Fibroblast of mammary gland (primary cell): ENCODE measurements around the gene PPP1R12C.

Experiments
- DNase-seq: peaks from one replicate; pipeline ENCODE4 v3.0.0-alpha.2; 2010; ENCODE audit warnings: low read depth
- H3K4me3 ChIP-seq: 2 replicates; pipeline ENCODE4 v1.5.1; 2011; ENCODE audit warnings: low read depth, mild to moderate bottlenecking, low read length, moderate library complexity; ENCODE audit not compliant: control insufficient read depth
- TF ChIP-seq, protein P1 (sequence below): conservative IDR thresholded peaks from 2 replicates; pipeline ENCODE4 v1.5.1; 2011; ENCODE audit warnings: low read depth, low read length, inconsistent platforms; ENCODE audit not compliant: control insufficient read depth, insufficient read depth

The PPP1R12C gene

DNA sequence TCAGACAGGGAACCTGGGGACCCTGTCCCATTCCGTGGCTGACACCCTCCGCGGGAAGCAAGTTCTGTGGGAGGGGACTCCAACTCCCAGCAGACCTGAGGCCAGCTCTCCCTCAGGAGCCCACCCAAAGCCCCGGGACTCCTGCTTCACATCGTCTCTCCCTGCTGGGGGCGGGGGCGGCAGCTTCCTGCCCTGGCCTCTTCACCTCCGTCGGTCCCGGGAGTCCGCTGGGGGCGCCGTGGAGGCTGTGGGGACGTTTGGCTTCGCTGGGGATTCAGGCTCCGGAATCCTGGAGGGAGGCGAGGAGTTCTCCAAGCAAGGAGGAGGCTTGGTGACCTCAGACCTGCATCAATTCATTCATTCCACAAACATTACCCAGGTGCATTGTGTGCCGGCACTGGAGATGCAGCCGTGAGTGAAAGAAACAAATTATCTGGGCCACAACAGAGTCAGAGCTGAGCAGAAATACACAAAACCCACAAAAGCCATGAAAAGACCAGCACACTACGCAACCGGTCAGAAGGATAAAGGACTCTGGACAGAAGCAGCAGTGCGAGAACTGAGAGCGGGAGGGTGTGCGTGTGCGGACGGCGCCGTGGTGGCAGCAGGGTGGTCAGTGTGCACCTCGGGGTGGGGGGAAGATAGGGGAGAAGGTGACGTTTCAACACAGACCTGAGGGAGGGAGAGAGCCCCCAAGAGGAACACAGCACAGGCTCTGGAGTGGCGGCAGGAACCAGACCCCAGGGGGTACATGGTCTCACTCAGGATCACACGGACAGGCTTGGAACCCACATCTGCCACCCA, 22.8 kb downstream of the PPP1R12C start:
- no peak overlapping the region for H3K4me3 ChIP-seq
- no peak for DNase-seq
- TF ChIP-seq, protein P1, sequence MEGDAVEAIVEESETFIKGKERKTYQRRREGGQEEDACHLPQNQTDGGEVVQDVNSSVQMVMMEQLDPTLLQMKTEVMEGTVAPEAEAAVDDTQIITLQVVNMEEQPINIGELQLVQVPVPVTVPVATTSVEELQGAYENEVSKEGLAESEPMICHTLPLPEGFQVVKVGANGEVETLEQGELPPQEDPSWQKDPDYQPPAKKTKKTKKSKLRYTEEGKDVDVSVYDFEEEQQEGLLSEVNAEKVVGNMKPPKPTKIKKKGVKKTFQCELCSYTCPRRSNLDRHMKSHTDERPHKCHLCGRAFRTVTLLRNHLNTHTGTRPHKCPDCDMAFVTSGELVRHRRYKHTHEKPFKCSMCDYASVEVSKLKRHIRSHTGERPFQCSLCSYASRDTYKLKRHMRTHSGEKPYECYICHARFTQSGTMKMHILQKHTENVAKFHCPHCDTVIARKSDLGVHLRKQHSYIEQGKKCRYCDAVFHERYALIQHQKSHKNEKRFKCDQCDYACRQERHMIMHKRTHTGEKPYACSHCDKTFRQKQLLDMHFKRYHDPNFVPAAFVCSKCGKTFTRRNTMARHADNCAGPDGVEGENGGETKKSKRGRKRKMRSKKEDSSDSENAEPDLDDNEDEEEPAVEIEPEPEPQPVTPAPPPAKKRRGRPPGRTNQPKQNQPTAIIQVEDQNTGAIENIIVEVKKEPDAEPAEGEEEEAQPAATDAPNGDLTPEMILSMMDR = no peak

GRCh38 chr19:55092423-55093318, 24.8 kb downstream of the PPP1R12C start:
- TF ChIP-seq, protein P1 = no peak
- no peak for DNase-seq
- no peak overlapping the region for H3K4me3 ChIP-seq

DNA sequence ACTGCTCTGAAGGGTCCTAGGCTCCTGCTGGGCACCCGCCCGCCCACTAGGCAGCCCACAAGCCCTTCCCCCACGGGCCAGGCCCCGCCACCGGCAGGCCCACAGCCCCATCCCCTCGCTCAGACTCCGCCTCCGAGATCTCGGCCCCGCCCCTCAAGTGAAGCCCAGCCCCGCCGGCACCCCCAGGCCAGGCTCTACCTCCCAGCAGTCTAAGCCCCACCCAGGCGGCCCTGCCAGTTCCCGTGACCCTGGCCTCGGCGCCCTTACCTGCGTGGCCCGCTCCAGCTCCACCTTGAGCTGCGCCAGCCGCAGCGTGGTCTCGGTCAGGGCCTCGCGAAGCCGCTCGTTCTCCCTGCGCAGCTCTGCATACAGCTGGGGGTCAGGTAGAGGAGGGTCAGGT, 25.5 kb downstream of the PPP1R12C start:
- H3K4me3 ChIP-seq = no peak overlapping the region
- TF ChIP-seq, protein P1 = no peak
- DNase-seq = no peak

- no peak for DNase-seq
- TF ChIP-seq, protein P1 = no peak
- H3K4me3 ChIP-seq = no peak overlapping the region
Measured at GRCh38 chr19:55091126-55091910, 26.1 kb downstream of the PPP1R12C start.

GRCh38 chr19:55090564-55090963, 26.9 kb downstream of the PPP1R12C start:
- no peak for DNase-seq
- no peak overlapping the region for H3K4me3 ChIP-seq

More at GRCh38 chr19:55090564-55090963, 26.9 kb downstream of the PPP1R12C start:
- TF ChIP-seq, protein P1 = no peak
